Activated T-helper 2 cell treated with anti-CD3 and anti-CD28 coated beads, Interferon-gamma antibody, Interleukin-2, Interleukin-4, amounts not matched to agents 10 μg/mL and 5 μg/mL and 100 μg/mL, durations not matched to agents 14 hours and 24 hours and 36 hours (primary cell): Measurements from ENCODE around the gene LYSMD1. TPM values are rescaled to one million over a fixed set of nuclear protein-coding genes. Genes with fewer than 3 reads are reported as not detected.
A peak's percentile ranks its signal among the peaks of the same experiment; 100 is the strongest.

Source experiments
- DNase-seq: peaks from one replicate; pipeline ENCODE4 v3.0.0; 2021; ENCODE audit warnings: low spot score
- H3K27ac Mint-ChIP-seq: one replicate; pipeline ENCODE4 v1.8.0; 2021; ENCODE audit warnings: mixed read lengths
- H3K27me3 Mint-ChIP-seq: one replicate; pipeline ENCODE4 v1.8.0; 2021; ENCODE audit warnings: low read depth, mixed read lengths
- H3K36me3 Mint-ChIP-seq: one replicate; pipeline ENCODE4 v1.8.0; 2021; ENCODE audit warnings: low read depth, mixed read lengths
- H3K4me1 Mint-ChIP-seq: one replicate; pipeline ENCODE4 v1.8.0; 2021; ENCODE audit warnings: low read depth, mixed read lengths
- H3K4me3 Mint-ChIP-seq: one replicate; pipeline ENCODE4 v1.8.0; 2021; ENCODE audit warnings: low read depth, mild to moderate bottlenecking, moderate library complexity, mixed read lengths
- H3K9me3 Mint-ChIP-seq: one replicate; pipeline ENCODE4 v1.8.0; 2021; ENCODE audit warnings: mixed read lengths
- intact Hi-C: fragments of 100-400 bp; cut with micrococcal nuclease; formaldehyde crosslinking; loops from one replicate; pipeline ENCODE4 v1.15.1; 2023
- total RNA-seq: library from RNA; stranded (reverse); gene quantifications from 2 replicates; pipeline ENCODE4 v1.2.3, GENCODE V29; 2022

Gene LYSMD1
- total RNA-seq, 1 donor from 2014 or later: 3.6 TPM

GRCh38 chr1:151131701-151132334, 33.9 kb downstream of the LYSMD1 start:
- no peaks in the 10 kb centered on the region for H3K36me3 Mint-ChIP-seq
- H3K4me3 Mint-ChIP-seq: peak overlapping the region; percentile 56
- no peaks in the 10 kb centered on the region for H3K27me3 Mint-ChIP-seq
- no peak for DNase-seq
- H3K27ac Mint-ChIP-seq: peak overlapping the region; percentile 60
- no peaks in the 10 kb centered on the region for H3K9me3 Mint-ChIP-seq
- peaks cover 6% of the 10 kb centered on the region for H3K4me1 Mint-ChIP-seq
- intact Hi-C loops: loop anchor here (1.0 kb wide), 1 partner anchor 14 kb away; the partner anchor contains the start of gene SEMA6C

DNA sequence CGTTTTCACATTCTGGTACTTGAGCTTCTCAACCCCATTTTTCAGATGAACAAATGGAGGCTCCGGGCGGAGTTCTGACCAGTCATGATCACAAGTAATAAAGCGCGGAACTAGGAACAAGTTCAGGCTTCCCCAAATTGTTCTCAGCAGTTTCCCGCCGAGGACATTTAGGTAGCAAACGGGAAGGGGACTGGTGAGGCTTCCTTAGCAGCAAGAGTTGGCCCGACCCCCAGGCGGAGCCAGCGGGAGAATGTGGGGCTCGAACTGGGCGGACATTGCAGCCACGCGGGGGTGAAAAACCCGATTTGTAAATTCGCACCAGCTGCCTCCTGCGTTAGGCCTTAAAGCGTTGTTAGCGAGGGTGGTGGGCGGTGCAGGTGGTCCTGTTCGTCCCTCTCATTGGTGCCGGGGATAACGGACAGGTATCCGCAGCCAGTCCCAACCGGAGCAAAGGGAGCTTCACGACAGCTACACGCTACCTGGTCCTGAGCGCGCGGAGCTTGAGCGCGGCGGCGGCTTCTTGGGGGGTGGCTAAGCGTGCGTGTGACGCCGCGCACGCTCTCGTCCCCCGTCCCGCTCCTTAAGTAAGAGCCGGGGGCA, 34.6 kb downstream of the LYSMD1 start:
- no peaks in the 10 kb centered on the region for H3K27me3 Mint-ChIP-seq
- peaks cover 6% of the 10 kb centered on the region for H3K4me1 Mint-ChIP-seq
- H3K36me3 Mint-ChIP-seq: no peaks in the 10 kb centered on the region
- intact Hi-C loops: loop anchor here (1.0 kb wide), 1 partner anchor 15 kb away; the partner anchor contains the start of gene SEMA6C
- H3K27ac Mint-ChIP-seq: peak overlapping the region; percentile 60
- no peaks in the 10 kb centered on the region for H3K9me3 Mint-ChIP-seq
- peak; percentile 65 for DNase-seq
- peak overlapping the region; percentile 56 for H3K4me3 Mint-ChIP-seq

DNA sequence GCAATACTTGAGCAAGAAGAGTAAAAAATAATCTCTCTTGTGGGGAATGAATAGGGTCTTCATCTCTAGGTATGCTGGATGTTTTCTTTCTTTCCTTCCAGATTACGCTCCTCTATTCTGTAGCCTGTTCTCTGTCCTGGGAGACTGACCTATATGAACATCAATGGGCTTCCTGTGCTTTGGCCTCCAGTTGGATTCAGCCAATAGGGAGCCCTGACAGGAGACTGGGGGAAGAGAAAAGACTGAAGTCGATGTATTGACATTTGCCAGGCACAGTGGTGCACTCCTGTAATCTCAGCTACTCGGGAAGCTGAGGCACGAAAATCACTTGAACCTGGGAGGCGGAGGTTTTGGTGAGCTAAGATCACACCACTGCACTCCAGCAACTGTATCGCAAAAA, 36.9 kb downstream of the LYSMD1 start:
- H3K4me3 Mint-ChIP-seq: no peak overlapping the region
- DNase-seq: no peak
- peaks cover 5% of the 10 kb centered on the region for H3K4me1 Mint-ChIP-seq
- H3K9me3 Mint-ChIP-seq: no peaks in the 10 kb centered on the region
- intact Hi-C loops: no loop called here
- H3K27me3 Mint-ChIP-seq: no peaks in the 10 kb centered on the region
- no peak overlapping the region for H3K27ac Mint-ChIP-seq
- H3K36me3 Mint-ChIP-seq: peaks cover 3% of the 10 kb centered on the region

- H3K27ac Mint-ChIP-seq: no peak overlapping the region
- intact Hi-C loops: no loop called here
- DNase-seq: no peak
- no peaks in the 10 kb centered on the region for H3K4me1 Mint-ChIP-seq
- H3K4me3 Mint-ChIP-seq: no peak overlapping the region
- H3K36me3 Mint-ChIP-seq: peaks cover 3% of the 10 kb centered on the region
- H3K9me3 Mint-ChIP-seq: no peaks in the 10 kb centered on the region
- H3K27me3 Mint-ChIP-seq: no peaks in the 10 kb centered on the region
Measured at GRCh38 chr1:151124763-151125403, 40.8 kb downstream of the LYSMD1 start.

GRCh38 chr1:151113877-151114276, 51.8 kb downstream of the LYSMD1 start:
- DNase-seq: no peak
- Mint-ChIP-seq H3K4me3 (no peak overlapping the region), H3K9me3 (no peaks in the 10 kb centered on the region), H3K27me3 (no peaks in the 10 kb centered on the region), H3K36me3 (peaks cover 6% of the 10 kb centered on the region), H3K27ac (no peak overlapping the region), H3K4me1 (no peaks in the 10 kb centered on the region)
- intact Hi-C loops: no loop called here

Other genes starting within 250 kb of the LYSMD1 start
- 60.9 and 61.1 TPM in 2 replicates for gene SETDB1, start 239.5 kb downstream of the LYSMD1 start, total RNA-seq
- 176 and 196 TPM in 2 replicates for gene CERS2, start 191.1 kb downstream of the LYSMD1 start, total RNA-seq
- gene ANXA9, start 183.6 kb downstream of the LYSMD1 start, total RNA-seq: 0.32 TPM in 1 of 2 replicates, not detected in the other
- gene MINDY1, start 159.0 kb downstream of the LYSMD1 start, total RNA-seq: 16.2 and 16.8 TPM in 2 replicates
- gene PRUNE1, start 157.5 kb downstream of the LYSMD1 start, total RNA-seq: 15.1 and 15.5 TPM in 2 replicates
- 1.5 TPM in 2 replicates for gene BNIPL, start 129.3 kb downstream of the LYSMD1 start, total RNA-seq
- 2.0 and 2.2 TPM in 2 replicates for gene C1orf56, start 118.2 kb downstream of the LYSMD1 start, total RNA-seq
- 176 TPM in 2 replicates for gene CDC42SE1, start 106.3 kb downstream of the LYSMD1 start, total RNA-seq
- gene MLLT11, start 105.5 kb downstream of the LYSMD1 start, total RNA-seq: 3.7 and 3.8 TPM in 2 replicates
- 14.4 and 15.9 TPM in 2 replicates for gene GABPB2, start 95.1 kb downstream of the LYSMD1 start, total RNA-seq
- 1.7 and 2.0 TPM in 2 replicates for gene SEMA6C, start 19.3 kb downstream of the LYSMD1 start, total RNA-seq
- 24.3 and 28.7 TPM in 2 replicates for gene TNFAIP8L2, start 9.3 kb downstream of the LYSMD1 start, total RNA-seq
- 82.4 and 89.1 TPM in 2 replicates for gene SCNM1, start 242 bp upstream of the LYSMD1 start, total RNA-seq
- 1.0 TPM in 1 of 2 replicates, not detected in the other for gene TMOD4, start 10.1 kb upstream of the LYSMD1 start, total RNA-seq
- 80.7 and 84.5 TPM in 2 replicates for gene VPS72, start 24.3 kb upstream of the LYSMD1 start, total RNA-seq
- 82.2 and 83.9 TPM in 2 replicates for gene PIP5K1A, start 32.6 kb upstream of the LYSMD1 start, total RNA-seq
- gene PSMD4, start 88.8 kb upstream of the LYSMD1 start, total RNA-seq: 271 and 280 TPM in 2 replicates
- 25.0 and 25.3 TPM in 2 replicates for gene ZNF687, start 116.4 kb upstream of the LYSMD1 start, total RNA-seq
- gene PI4KB, start 161.5 kb upstream of the LYSMD1 start, total RNA-seq: 53.6 and 57.3 TPM in 2 replicates
- gene RFX5, start 181.3 kb upstream of the LYSMD1 start, total RNA-seq: 68.9 and 85.5 TPM in 2 replicates
- gene SELENBP1, start 206.8 kb upstream of the LYSMD1 start, total RNA-seq: not detected in 2 replicates
- gene PSMB4, start 233.7 kb upstream of the LYSMD1 start, total RNA-seq: 443 and 458 TPM in 2 replicates